Measurements from ENCODE around the gene ERCC4.

DNA sequence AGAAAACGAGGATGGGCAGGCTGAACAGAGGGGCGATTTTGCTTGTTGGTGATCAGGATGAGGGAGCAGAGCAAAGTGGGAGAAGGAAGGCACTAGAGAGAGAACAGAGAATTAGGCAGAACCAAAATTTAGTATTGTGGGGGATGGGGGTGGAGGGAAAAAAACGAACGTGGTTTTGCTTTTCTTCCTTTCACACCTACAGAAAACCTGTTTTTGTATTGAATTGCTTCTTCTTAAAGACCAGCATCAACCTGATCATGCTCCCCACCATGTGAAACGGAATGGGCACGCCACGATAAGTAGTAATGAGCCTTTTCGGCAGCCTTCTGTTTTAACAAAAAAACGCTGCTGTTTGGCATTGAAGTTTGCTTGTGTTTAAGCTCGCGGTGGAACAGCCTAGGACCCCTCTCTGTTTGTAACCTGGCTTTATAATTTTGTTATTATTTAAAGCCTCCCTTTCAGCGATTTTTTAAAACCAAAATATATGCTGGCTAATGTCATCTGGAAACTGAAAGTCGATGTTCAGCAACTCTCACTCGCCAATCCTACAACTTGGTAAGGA is 36.8 kb downstream of the ERCC4 start:
- TF ChIP-seq, protein P1, sequence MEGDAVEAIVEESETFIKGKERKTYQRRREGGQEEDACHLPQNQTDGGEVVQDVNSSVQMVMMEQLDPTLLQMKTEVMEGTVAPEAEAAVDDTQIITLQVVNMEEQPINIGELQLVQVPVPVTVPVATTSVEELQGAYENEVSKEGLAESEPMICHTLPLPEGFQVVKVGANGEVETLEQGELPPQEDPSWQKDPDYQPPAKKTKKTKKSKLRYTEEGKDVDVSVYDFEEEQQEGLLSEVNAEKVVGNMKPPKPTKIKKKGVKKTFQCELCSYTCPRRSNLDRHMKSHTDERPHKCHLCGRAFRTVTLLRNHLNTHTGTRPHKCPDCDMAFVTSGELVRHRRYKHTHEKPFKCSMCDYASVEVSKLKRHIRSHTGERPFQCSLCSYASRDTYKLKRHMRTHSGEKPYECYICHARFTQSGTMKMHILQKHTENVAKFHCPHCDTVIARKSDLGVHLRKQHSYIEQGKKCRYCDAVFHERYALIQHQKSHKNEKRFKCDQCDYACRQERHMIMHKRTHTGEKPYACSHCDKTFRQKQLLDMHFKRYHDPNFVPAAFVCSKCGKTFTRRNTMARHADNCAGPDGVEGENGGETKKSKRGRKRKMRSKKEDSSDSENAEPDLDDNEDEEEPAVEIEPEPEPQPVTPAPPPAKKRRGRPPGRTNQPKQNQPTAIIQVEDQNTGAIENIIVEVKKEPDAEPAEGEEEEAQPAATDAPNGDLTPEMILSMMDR (IDR thresholded peaks at IDR 0.05), result no peak
- no peak for TF ChIP-seq EZH2 (IDR thresholded peaks at IDR 0.05)

Data from neural progenitor cell (in vitro differentiated cells).